ENCODE data around the gene NSFL1C.
"Not testable (repeated sequence)": the region's sequence is repeated elsewhere in the genome, so short reads cannot be mapped to it uniquely, and the experiment has no call there.

NSFL1C gene

DNA sequence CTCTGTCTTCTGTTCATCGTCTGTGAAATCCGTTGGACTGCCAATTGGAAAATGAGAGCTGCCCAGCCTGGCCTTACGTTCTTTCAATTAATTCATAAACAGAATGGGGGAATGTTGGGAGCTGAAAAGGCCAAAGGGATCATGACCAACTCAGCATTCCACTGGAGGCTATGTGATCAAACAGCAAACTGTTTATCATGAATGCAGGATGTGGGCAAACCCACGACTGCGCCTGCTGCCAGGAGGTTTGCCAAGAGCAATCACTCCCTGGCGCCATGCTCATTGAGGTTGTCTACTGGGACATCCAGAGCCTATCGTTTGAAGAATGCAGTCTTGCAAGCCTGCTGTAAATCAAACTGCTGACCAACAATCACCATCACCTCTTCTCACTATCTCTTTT is 64.5 kb downstream of the NSFL1C start:
- no peaks in the 10 kb centered on the region for H3K9me3 ChIP-seq (ENCODE audit: insufficient read depth, low read length)
- TF ChIP-seq, protein P1, sequence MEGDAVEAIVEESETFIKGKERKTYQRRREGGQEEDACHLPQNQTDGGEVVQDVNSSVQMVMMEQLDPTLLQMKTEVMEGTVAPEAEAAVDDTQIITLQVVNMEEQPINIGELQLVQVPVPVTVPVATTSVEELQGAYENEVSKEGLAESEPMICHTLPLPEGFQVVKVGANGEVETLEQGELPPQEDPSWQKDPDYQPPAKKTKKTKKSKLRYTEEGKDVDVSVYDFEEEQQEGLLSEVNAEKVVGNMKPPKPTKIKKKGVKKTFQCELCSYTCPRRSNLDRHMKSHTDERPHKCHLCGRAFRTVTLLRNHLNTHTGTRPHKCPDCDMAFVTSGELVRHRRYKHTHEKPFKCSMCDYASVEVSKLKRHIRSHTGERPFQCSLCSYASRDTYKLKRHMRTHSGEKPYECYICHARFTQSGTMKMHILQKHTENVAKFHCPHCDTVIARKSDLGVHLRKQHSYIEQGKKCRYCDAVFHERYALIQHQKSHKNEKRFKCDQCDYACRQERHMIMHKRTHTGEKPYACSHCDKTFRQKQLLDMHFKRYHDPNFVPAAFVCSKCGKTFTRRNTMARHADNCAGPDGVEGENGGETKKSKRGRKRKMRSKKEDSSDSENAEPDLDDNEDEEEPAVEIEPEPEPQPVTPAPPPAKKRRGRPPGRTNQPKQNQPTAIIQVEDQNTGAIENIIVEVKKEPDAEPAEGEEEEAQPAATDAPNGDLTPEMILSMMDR (IDR thresholded peaks at IDR 0.05; ENCODE audit: insufficient read depth, low read length, poor library complexity, severe bottlenecking), result no peak
- TF ChIP-seq EZH2phosphoT487 (conservative IDR thresholded peaks at IDR 0.05; ENCODE audit: low read length), result no peak

DNA sequence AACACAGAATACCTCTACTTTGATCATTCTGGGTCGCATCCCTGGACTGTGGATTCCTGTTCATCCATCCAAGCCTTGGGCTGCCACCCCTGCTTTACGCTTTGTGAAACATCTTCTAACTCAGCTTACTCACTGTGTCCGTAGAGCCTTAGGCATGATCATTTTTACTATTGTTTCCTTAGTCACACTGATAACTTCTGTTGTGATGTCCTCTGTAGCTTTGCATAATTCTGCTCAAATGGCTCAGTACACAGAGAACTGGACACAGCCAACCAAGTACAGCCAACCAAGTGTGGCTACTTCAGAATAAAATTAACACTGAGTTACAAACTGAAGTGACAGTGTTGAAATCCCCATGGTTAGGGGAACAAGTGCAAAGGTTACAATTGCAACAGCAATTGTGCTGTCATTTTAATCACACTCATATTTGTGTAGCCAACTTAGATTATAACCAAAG is 65.2 kb downstream of the NSFL1C start:
- H3F3A ChIP-seq (ENCODE audit: insufficient read depth), result no peaks in the 10 kb centered on the region
- no peaks in the 10 kb centered on the region for H3K79me2 ChIP-seq (ENCODE audit: insufficient read depth, low read length)
- H3K36me3 ChIP-seq (ENCODE audit: low read length), result no peaks in the 10 kb centered on the region
- no peaks in the 10 kb centered on the region for H3K27me3 ChIP-seq (ENCODE audit: low read length)
- H3K9me2 ChIP-seq (replicated peaks; ENCODE audit: insufficient read depth, low read length), result no peaks in the 10 kb centered on the region
- TF ChIP-seq, protein P1 (IDR thresholded peaks at IDR 0.05; ENCODE audit: insufficient read depth, low read length, poor library complexity, severe bottlenecking), result no peak
- TF ChIP-seq EZH2phosphoT487 (conservative IDR thresholded peaks at IDR 0.05; ENCODE audit: low read length), result no peak
- H4K20me1 ChIP-seq (ENCODE audit: low read depth, low read length), result no peaks in the 10 kb centered on the region
- H3K9me3 ChIP-seq (ENCODE audit: insufficient read depth, low read length), result no peaks in the 10 kb centered on the region
- no peak overlapping the region for H3K9ac ChIP-seq (ENCODE audit: low read length)
- no peak overlapping the region for H3K4me3 ChIP-seq (ENCODE audit: insufficient read depth, low read length, poor library complexity, severe bottlenecking)
- no peak overlapping the region for H3K27ac ChIP-seq (ENCODE audit: low read depth, low read length)
- H2AFZ ChIP-seq (ENCODE audit: low read depth, low read length, severe bottlenecking), result no peak overlapping the region
- H3K4me2 ChIP-seq (ENCODE audit: low read depth, low read length, poor library complexity, severe bottlenecking), result no peak overlapping the region

More for the DNA sequence above, 64.5 kb downstream of the NSFL1C start:
- H3K27me3 ChIP-seq (ENCODE audit: low read length), result no peaks in the 10 kb centered on the region
- H3K27ac ChIP-seq (ENCODE audit: low read depth, low read length), result no peak overlapping the region
- no peak overlapping the region for H3K4me3 ChIP-seq (ENCODE audit: insufficient read depth, low read length, poor library complexity, severe bottlenecking)
- no peak overlapping the region for H3K4me2 ChIP-seq (ENCODE audit: low read depth, low read length, poor library complexity, severe bottlenecking)
- H4K20me1 ChIP-seq (ENCODE audit: low read depth, low read length), result no peaks in the 10 kb centered on the region
- no peaks in the 10 kb centered on the region for H3K9me2 ChIP-seq (replicated peaks; ENCODE audit: insufficient read depth, low read length)
- H3K79me2 ChIP-seq (ENCODE audit: insufficient read depth, low read length), result no peaks in the 10 kb centered on the region
- no peak overlapping the region for H3K9ac ChIP-seq (ENCODE audit: low read length)
- H3F3A ChIP-seq (ENCODE audit: insufficient read depth), result no peaks in the 10 kb centered on the region
- H2AFZ ChIP-seq (ENCODE audit: low read depth, low read length, severe bottlenecking), result no peak overlapping the region
- no peaks in the 10 kb centered on the region for H3K36me3 ChIP-seq (ENCODE audit: low read length)

DNA sequence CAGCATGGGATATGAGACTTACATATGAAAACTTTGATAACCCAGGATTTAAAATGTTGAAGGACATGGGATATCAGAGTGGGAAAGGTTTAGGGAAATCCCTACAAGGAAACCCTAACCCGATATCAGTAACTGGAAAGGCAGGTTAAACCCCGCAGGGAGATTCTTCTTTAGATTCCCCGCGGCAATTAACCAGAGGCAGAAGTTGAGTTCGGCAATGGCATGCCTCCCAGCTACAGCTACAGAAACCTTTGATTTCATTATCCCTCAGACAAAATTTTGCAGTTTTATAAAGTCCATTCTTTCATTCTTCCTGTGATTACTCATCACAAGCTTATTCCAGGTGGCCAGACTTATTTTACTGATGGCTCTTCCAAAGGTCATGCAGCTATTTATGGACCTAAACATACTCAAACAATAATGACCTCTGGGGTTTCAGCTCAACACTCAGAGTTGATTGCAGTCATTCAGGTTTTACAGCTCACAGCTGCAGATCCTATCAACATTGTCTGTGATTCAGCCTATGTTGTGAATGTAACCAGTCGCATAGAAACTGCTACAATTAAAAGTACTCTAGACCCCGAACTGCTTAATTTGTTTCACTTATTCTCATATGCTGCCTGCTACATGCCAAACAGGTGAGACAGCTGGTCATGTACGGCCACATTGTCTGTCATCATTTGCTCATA is 66.8 kb downstream of the NSFL1C start:
- not testable (repeated sequence) for H3K79me2 ChIP-seq (ENCODE audit: insufficient read depth, low read length); H2AFZ ChIP-seq (ENCODE audit: low read depth, low read length, severe bottlenecking)

DNA sequence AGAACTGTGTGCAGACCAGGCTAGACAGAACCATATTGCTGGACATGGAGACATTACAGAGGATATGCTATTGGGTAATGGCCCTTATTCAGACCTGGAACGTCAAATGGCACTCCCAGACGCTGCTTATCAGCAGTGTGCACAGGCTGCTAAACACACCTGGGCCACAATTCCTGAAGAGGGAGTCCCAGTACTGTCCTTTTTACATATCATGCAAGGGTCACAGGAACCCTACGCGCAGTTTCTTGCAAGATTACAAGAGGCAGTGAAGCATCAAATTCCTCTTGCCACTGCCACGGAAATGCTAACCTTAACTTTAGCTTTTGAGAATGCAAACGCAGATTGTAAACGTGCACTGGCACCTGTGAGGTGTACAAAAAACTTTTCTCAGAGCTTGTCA is 68.5 kb downstream of the NSFL1C start:
- H3K27ac ChIP-seq (ENCODE audit: low read depth, low read length); H3K79me2 ChIP-seq (ENCODE audit: insufficient read depth, low read length); H3K4me3 ChIP-seq (ENCODE audit: insufficient read depth, low read length, poor library complexity, severe bottlenecking); H3K9ac ChIP-seq (ENCODE audit: low read length); H3K27me3 ChIP-seq (ENCODE audit: low read length); H3K36me3 ChIP-seq (ENCODE audit: low read length); H3F3A ChIP-seq (ENCODE audit: insufficient read depth); H4K20me1 ChIP-seq (ENCODE audit: low read depth, low read length); H3K4me2 ChIP-seq (ENCODE audit: low read depth, low read length, poor library complexity, severe bottlenecking); H3K9me2 ChIP-seq (replicated peaks; ENCODE audit: insufficient read depth, low read length); H2AFZ ChIP-seq (ENCODE audit: low read depth, low read length, severe bottlenecking); H3K9me3 ChIP-seq (ENCODE audit: insufficient read depth, low read length): not testable (repeated sequence)

More for the DNA sequence above, 66.8 kb downstream of the NSFL1C start:
- not testable (repeated sequence) for H3K4me2 ChIP-seq (ENCODE audit: low read depth, low read length, poor library complexity, severe bottlenecking); H3K36me3 ChIP-seq (ENCODE audit: low read length); H3K9me2 ChIP-seq (replicated peaks; ENCODE audit: insufficient read depth, low read length); H3K27ac ChIP-seq (ENCODE audit: low read depth, low read length); H4K20me1 ChIP-seq (ENCODE audit: low read depth, low read length); H3K27me3 ChIP-seq (ENCODE audit: low read length); H3F3A ChIP-seq (ENCODE audit: insufficient read depth); H3K4me3 ChIP-seq (ENCODE audit: insufficient read depth, low read length, poor library complexity, severe bottlenecking); H3K9me3 ChIP-seq (ENCODE audit: insufficient read depth, low read length); H3K9ac ChIP-seq (ENCODE audit: low read length)

Measured in SU-DHL-6 (cell line).